ENCODE data around the gene POLE. TPM values are rescaled to one million over a fixed set of nuclear protein-coding genes. Genes with fewer than 3 reads are reported as not detected.

The POLE gene
- total and polyA plus RNA-seq, 9 of the 15 experiments (the other 6 are each of a cell fraction or from before 2014, with no cell fraction given), result 2.4 to 154 (median 49.6) TPM

GRCh38 chr12:132579744-132580143 is 107.4 kb downstream of the POLE start (continued):
- TF ChIP-seq BCLAF1 (IDR thresholded peaks at IDR 0.05; ENCODE audit: borderline replicate concordance in 1 of 2, control insufficient read depth in 1 of 2, low read depth in 2 of 2, low read length in 1 of 2), result no peak
- TF ChIP-seq DLX4 (CRISPR knock-in tag; IDR thresholded peaks at IDR 0.05), result no peak
- TF ChIP-seq ZNF583 (CRISPR knock-in tag; IDR thresholded peaks at IDR 0.05), result no peak
- TF ChIP-seq PURB (CRISPR knock-in tag; IDR thresholded peaks at IDR 0.05; ENCODE audit: low read depth), result no peak
- no peak for TF ChIP-seq ZC3H8 (IDR thresholded peaks at IDR 0.05)
- no peak for TF ChIP-seq LCOR (CRISPR knock-in tag; IDR thresholded peaks at IDR 0.05)
- no peak for TF ChIP-seq E2F4 (CRISPR knock-in tag; IDR thresholded peaks at IDR 0.05; ENCODE audit: low read depth)
